Measurements from ENCODE around the gene STK33.

STK33 gene

DNA sequence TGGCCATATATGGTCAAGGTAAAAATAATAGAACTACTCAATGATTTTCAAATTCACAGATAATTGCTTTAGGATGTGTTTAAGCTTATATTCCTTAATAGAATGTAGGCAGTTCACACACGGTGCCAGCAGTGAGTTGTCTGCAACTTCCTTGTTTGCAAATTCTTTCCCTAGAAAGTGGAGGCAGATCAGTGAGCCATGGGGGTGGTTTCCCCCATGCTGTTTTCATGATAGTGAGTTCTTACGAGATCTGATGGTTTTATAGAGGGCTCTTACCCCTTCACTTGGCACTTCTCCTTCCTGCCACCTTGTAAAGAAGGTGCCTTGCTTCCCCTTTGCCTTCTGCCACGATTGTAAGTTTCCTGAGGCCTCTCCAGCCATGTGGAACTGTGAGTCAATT, 218.6 kb downstream of the STK33 start (continued):
- TF ChIP-seq, protein P1, sequence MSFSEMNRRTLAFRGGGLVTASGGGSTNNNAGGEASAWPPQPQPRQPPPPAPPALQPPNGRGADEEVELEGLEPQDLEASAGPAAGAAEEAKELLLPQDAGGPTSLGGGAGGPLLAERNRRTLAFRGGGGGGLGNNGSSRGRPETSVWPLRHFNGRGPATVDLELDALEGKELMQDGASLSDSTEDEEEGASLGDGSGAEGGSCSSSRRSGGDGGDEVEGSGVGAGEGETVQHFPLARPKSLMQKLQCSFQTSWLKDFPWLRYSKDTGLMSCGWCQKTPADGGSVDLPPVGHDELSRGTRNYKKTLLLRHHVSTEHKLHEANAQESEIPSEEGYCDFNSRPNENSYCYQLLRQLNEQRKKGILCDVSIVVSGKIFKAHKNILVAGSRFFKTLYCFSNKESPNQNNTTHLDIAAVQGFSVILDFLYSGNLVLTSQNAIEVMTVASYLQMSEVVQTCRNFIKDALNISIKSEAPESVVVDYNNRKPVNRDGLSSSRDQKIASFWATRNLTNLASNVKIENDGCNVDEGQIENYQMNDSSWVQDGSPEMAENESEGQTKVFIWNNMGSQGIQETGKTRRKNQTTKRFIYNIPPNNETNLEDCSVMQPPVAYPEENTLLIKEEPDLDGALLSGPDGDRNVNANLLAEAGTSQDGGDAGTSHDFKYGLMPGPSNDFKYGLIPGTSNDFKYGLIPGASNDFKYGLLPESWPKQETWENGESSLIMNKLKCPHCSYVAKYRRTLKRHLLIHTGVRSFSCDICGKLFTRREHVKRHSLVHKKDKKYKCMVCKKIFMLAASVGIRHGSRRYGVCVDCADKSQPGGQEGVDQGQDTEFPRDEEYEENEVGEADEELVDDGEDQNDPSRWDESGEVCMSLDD (tag by site-specific recombination; IDR thresholded peaks at IDR 0.05): no peak
- TF ChIP-seq ZNF302 (tag by site-specific recombination; IDR thresholded peaks at IDR 0.05; ENCODE audit: low read depth): no peak
- TF ChIP-seq TRIM28 (IDR thresholded peaks at IDR 0.05; ENCODE audit: borderline replicate concordance, low read length): no peak
- TF ChIP-seq ZNF292 (tag by site-specific recombination; IDR thresholded peaks at IDR 0.05; ENCODE audit: borderline replicate concordance, low read depth): no peak

DNA sequence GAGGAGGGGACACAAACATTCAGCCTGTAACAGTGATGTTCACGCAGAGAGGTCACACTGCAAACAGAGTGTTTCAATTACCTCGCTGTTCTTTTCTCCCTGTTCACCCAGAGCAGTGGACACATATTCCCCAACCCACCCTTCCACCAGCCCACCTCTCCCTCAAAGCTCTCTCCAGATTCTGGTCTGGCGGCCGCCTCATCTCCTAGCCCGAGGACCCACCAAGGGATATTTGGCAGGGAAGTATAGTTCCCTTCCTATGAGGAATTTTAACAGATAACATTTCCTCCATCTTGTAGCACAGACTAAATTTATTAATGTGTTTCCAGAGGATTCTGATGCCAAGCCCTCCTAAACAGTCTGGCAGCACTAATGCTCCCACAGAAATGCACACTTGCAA, 219.3 kb downstream of the STK33 start:
- Histone ChIP-seq H3K4me1 (ENCODE audit: control insufficient read depth, insufficient read depth, low read length) (no peaks in the 10 kb centered on the region), H3K4me3 (ENCODE audit: low read depth, low read length) (no peak overlapping the region), H3K27ac (ENCODE audit: extremely low read depth, low read depth, low read length) (no peak overlapping the region), H3K36me3 (ENCODE audit: control insufficient read depth in 2 of 2, insufficient read depth in 1 of 2, low read length in 2 of 2) (no peaks in the 10 kb centered on the region), H3K9me3 (ENCODE audit: control insufficient read depth, insufficient read depth, low read depth, low read length) (no peaks in the 10 kb centered on the region)
- POLR2A ChIA-PET: no interaction called here
- CTCF ChIA-PET: no interaction called here
- TF ChIP-seq, protein P2, sequence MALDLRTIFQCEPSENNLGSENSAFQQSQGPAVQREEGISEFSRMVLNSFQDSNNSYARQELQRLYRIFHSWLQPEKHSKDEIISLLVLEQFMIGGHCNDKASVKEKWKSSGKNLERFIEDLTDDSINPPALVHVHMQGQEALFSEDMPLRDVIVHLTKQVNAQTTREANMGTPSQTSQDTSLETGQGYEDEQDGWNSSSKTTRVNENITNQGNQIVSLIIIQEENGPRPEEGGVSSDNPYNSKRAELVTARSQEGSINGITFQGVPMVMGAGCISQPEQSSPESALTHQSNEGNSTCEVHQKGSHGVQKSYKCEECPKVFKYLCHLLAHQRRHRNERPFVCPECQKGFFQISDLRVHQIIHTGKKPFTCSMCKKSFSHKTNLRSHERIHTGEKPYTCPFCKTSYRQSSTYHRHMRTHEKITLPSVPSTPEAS (tag by site-specific recombination; IDR thresholded peaks at IDR 0.05): no peak
- TF ChIP-seq ZIC2 (tag by site-specific recombination; IDR thresholded peaks at IDR 0.05) (no peak), ZNF184 (tag by site-specific recombination; IDR thresholded peaks at IDR 0.05) (no peak), ZBTB8A (tag by site-specific recombination; IDR thresholded peaks at IDR 0.05) (no peak), ZNF140 (tag by site-specific recombination; IDR thresholded peaks at IDR 0.05) (no peak), ZNF521 (tag by site-specific recombination; IDR thresholded peaks at IDR 0.05) (no peak), FEZF1 (tag by site-specific recombination; IDR thresholded peaks at IDR 0.05) (no peak)
- TF ChIP-seq, protein P3, sequence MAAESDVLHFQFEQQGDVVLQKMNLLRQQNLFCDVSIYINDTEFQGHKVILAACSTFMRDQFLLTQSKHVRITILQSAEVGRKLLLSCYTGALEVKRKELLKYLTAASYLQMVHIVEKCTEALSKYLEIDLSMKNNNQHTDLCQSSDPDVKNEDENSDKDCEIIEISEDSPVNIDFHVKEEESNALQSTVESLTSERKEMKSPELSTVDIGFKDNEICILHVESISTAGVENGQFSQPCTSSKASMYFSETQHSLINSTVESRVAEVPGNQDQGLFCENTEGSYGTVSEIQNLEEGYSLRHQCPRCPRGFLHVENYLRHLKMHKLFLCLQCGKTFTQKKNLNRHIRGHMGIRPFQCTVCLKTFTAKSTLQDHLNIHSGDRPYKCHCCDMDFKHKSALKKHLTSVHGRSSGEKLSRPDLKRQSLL (tag by site-specific recombination; IDR thresholded peaks at IDR 0.05): no peak
- TF ChIP-seq, protein P4, sequence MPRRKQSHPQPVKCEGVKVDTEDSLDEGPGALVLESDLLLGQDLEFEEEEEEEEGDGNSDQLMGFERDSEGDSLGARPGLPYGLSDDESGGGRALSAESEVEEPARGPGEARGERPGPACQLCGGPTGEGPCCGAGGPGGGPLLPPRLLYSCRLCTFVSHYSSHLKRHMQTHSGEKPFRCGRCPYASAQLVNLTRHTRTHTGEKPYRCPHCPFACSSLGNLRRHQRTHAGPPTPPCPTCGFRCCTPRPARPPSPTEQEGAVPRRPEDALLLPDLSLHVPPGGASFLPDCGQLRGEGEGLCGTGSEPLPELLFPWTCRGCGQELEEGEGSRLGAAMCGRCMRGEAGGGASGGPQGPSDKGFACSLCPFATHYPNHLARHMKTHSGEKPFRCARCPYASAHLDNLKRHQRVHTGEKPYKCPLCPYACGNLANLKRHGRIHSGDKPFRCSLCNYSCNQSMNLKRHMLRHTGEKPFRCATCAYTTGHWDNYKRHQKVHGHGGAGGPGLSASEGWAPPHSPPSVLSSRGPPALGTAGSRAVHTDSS (tag by site-specific recombination; IDR thresholded peaks at IDR 0.05): no peak
- TF ChIP-seq, protein P5, sequence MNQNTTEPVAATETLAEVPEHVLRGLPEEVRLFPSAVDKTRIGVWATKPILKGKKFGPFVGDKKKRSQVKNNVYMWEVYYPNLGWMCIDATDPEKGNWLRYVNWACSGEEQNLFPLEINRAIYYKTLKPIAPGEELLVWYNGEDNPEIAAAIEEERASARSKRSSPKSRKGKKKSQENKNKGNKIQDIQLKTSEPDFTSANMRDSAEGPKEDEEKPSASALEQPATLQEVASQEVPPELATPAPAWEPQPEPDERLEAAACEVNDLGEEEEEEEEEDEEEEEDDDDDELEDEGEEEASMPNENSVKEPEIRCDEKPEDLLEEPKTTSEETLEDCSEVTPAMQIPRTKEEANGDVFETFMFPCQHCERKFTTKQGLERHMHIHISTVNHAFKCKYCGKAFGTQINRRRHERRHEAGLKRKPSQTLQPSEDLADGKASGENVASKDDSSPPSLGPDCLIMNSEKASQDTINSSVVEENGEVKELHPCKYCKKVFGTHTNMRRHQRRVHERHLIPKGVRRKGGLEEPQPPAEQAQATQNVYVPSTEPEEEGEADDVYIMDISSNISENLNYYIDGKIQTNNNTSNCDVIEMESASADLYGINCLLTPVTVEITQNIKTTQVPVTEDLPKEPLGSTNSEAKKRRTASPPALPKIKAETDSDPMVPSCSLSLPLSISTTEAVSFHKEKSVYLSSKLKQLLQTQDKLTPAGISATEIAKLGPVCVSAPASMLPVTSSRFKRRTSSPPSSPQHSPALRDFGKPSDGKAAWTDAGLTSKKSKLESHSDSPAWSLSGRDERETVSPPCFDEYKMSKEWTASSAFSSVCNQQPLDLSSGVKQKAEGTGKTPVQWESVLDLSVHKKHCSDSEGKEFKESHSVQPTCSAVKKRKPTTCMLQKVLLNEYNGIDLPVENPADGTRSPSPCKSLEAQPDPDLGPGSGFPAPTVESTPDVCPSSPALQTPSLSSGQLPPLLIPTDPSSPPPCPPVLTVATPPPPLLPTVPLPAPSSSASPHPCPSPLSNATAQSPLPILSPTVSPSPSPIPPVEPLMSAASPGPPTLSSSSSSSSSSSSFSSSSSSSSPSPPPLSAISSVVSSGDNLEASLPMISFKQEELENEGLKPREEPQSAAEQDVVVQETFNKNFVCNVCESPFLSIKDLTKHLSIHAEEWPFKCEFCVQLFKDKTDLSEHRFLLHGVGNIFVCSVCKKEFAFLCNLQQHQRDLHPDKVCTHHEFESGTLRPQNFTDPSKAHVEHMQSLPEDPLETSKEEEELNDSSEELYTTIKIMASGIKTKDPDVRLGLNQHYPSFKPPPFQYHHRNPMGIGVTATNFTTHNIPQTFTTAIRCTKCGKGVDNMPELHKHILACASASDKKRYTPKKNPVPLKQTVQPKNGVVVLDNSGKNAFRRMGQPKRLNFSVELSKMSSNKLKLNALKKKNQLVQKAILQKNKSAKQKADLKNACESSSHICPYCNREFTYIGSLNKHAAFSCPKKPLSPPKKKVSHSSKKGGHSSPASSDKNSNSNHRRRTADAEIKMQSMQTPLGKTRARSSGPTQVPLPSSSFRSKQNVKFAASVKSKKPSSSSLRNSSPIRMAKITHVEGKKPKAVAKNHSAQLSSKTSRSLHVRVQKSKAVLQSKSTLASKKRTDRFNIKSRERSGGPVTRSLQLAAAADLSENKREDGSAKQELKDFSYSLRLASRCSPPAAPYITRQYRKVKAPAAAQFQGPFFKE (tag by site-specific recombination; IDR thresholded peaks at IDR 0.05; ENCODE audit: borderline replicate concordance): no peak
- TF ChIP-seq, protein P6, sequence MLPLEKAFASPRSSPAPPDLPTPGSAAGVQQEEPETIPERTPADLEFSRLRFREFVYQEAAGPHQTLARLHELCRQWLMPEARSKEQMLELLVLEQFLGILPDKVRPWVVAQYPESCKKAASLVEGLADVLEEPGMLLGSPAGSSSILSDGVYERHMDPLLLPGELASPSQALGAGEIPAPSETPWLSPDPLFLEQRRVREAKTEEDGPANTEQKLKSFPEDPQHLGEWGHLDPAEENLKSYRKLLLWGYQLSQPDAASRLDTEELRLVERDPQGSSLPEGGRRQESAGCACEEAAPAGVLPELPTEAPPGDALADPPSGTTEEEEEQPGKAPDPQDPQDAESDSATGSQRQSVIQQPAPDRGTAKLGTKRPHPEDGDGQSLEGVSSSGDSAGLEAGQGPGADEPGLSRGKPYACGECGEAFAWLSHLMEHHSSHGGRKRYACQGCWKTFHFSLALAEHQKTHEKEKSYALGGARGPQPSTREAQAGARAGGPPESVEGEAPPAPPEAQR (tag by site-specific recombination; IDR thresholded peaks at IDR 0.05): no peak

All from HEK293 (cell line).